Occipital lobe (tissue), 2 donors: ENCODE measurements around the gene GPRC5D. TPM values are rescaled to one million over a fixed set of nuclear protein-coding genes. Genes with fewer than 3 reads are reported as not detected.

ENCODE experiments used
- DNase-seq: peaks from one replicate; lab custom pipeline; 2025; lab: John Stamatoyannopoulos, UW
- total RNA-seq: library from RNA; depleted of rRNA; stranded (reverse); fragments of >200 nt; gene quantifications from one replicate; pipeline ENCODE4 v1.2.3, GENCODE V29; 2014

Gene GPRC5D
- total RNA-seq, 1 donor from 2014 or later: not detected

- DNase-seq: no peak
Measured at GRCh38 chr12:12938541-12938940, 13.4 kb downstream of the GPRC5D start.

- no peak for DNase-seq
Measured at GRCh38 chr12:12936983-12937491, 14.9 kb downstream of the GPRC5D start.

- DNase-seq: no peak
Measured at GRCh38 chr12:12934556-12934955, 17.4 kb downstream of the GPRC5D start.

GRCh38 chr12:12933742-12934141, 18.2 kb downstream of the GPRC5D start:
- DNase-seq: no peak

- DNase-seq: no peak
Measured at GRCh38 chr12:12930633-12931219, 21.2 kb downstream of the GPRC5D start.

- DNase-seq: no peak
Measured at GRCh38 chr12:12929696-12930095, 22.3 kb downstream of the GPRC5D start.

GRCh38 chr12:12927211-12928079, 24.5 kb downstream of the GPRC5D start:
- DNase-seq: no peak

GRCh38 chr12:12926571-12927071, 25.3 kb downstream of the GPRC5D start:
- DNase-seq: no peak

- no peak for DNase-seq
Measured at GRCh38 chr12:12925388-12925787, 26.6 kb downstream of the GPRC5D start.

- DNase-seq: no peak
Measured at GRCh38 chr12:12924169-12924568, 27.8 kb downstream of the GPRC5D start.

GRCh38 chr12:12922978-12923377, 29.0 kb downstream of the GPRC5D start:
- DNase-seq: no peak

- DNase-seq: no peak
Measured at GRCh38 chr12:12922191-12922616, 29.8 kb downstream of the GPRC5D start.

GRCh38 chr12:12919666-12920435, 32.1 kb downstream of the GPRC5D start:
- DNase-seq: no peak

- no peak for DNase-seq
Measured at GRCh38 chr12:12918781-12919389, 33.1 kb downstream of the GPRC5D start.

GRCh38 chr12:12917517-12917916, 34.5 kb downstream of the GPRC5D start:
- DNase-seq: no peak

- peak; percentile 86 for DNase-seq
Measured at GRCh38 chr12:12916135-12916944, 35.6 kb downstream of the GPRC5D start.

GRCh38 chr12:12915656-12916055, 36.3 kb downstream of the GPRC5D start:
- no peak for DNase-seq

- DNase-seq: no peak
Measured at GRCh38 chr12:12912711-12913110, 39.3 kb downstream of the GPRC5D start.

- no peak for DNase-seq
Measured at GRCh38 chr12:12909995-12910420, 42.0 kb downstream of the GPRC5D start.

- DNase-seq: no peak
Measured at GRCh38 chr12:12909228-12909994, 42.6 kb downstream of the GPRC5D start.
